HepG2 (cell line): ENCODE data around the gene GLIS2. TPM values are rescaled to one million over a fixed set of nuclear protein-coding genes. Genes with fewer than 3 reads are reported as not detected.
A peak's percentile ranks its signal among the peaks of the same experiment; 100 is the strongest.

Experiments
- FIP1L1 ChIP-seq: fragments of 200-400 bp; formaldehyde crosslinking; IDR thresholded peaks from 2 replicates; pipeline ENCODE4 v1.6.1; 2018; ENCODE audit warnings: low read depth, mild to moderate bottlenecking, low read length, moderate library complexity, borderline replicate concordance; ENCODE audit not compliant: insufficient read depth
- KLF6 ChIP-seq: IDR thresholded peaks from 2 replicates; pipeline ENCODE4 v1.8.0; 2016; ENCODE audit warnings: missing biosample characterization, missing genetic modification reagents
- NAIF1 ChIP-seq: sonication (generic); formaldehyde crosslinking; IDR thresholded peaks from 2 replicates; pipeline ENCODE4 v1.5.0; 2020; ENCODE audit warnings: mild to moderate bottlenecking, missing genetic modification reagents, borderline replicate concordance
- PITX1 ChIP-seq: sonication (generic); formaldehyde crosslinking; IDR thresholded peaks from 2 replicates; pipeline ENCODE4 v1.5.1; 2020; ENCODE audit warnings: mild to moderate bottlenecking, missing genetic modification reagents
- SMYD3 ChIP-seq: sonication (generic); formaldehyde crosslinking; IDR thresholded peaks from 2 replicates; pipeline ENCODE4 v1.8.1; 2023; ENCODE audit warnings: mild to moderate bottlenecking, missing genetic modification reagents
- SP5 ChIP-seq: IDR thresholded peaks from 2 replicates; pipeline ENCODE4 v1.6.1; 2016; ENCODE audit warnings: low read depth, borderline replicate concordance
- TGIF2 ChIP-seq: IDR thresholded peaks from 2 replicates; pipeline ENCODE4 v1.6.1; 2016; ENCODE audit warnings: control low read depth, missing compliant biosample characterization
- ZNF276 ChIP-seq: sonication (generic); formaldehyde crosslinking; IDR thresholded peaks from 2 replicates; pipeline ENCODE4 v1.4.0; 2020; ENCODE audit warnings: mild to moderate bottlenecking, low read depth, missing genetic modification reagents
- ZNF350 ChIP-seq: sonication (generic); formaldehyde crosslinking; IDR thresholded peaks from 2 replicates; pipeline ENCODE4 v1.4.0; 2020; ENCODE audit warnings: mild to moderate bottlenecking, low read depth, missing genetic modification reagents, borderline replicate concordance
- ZNF567 ChIP-seq: sonication (generic); formaldehyde crosslinking; IDR thresholded peaks from 2 replicates; pipeline ENCODE4 v1.8.1; 2023; ENCODE audit warnings: mild to moderate bottlenecking, missing genetic modification reagents, borderline replicate concordance
- ZNF770 ChIP-seq: sonication (generic); formaldehyde crosslinking; IDR thresholded peaks from 2 replicates; pipeline ENCODE4 v1.5.0; 2020; ENCODE audit warnings: mild to moderate bottlenecking, missing genetic modification reagents
- ZSCAN30 ChIP-seq: sonication (generic); formaldehyde crosslinking; IDR thresholded peaks from 2 replicates; pipeline ENCODE4 v1.5.0; 2020; ENCODE audit warnings: mild to moderate bottlenecking, missing genetic modification reagents
- polyA plus RNA-seq, 8 experiments: library from polyadenylated mRNA; depleted of rRNA in 3 of 8; stranded (reverse) in 7 of 8; unstranded in 1 of 8; fragments of >200 nt; fragmentation: Illumina TruSeq in 4 of 8; extraction: Trizol in 4 of 8; gene quantifications; 2 replicates each; pipeline versions ENCODE4 v1.2.1 to v1.2.3, GENCODE V29; 2011 to 2016; ENCODE audit warnings: low read depth in 4 of 8, missing spikeins in 1 of 8, mixed read lengths in 1 of 8; ENCODE audit not compliant: insufficient read depth in 1 of 8
- total RNA-seq, 5 experiments: library from RNA; depleted of rRNA; stranded (reverse); fragments of >200 nt; fragmentation: Illumina TruSeq; extraction: Trizol; gene quantifications; 2 replicates each; pipeline ENCODE4 v1.2.3, GENCODE V29; 2016; ENCODE audit warnings: low read depth in 1 of 5
- TF ChIP-seq, protein P1 (sequence below): sonication (generic); formaldehyde crosslinking; IDR thresholded peaks from 2 replicates; pipeline ENCODE4 v1.5.0; 2020; ENCODE audit warnings: missing genetic modification reagents
- TF ChIP-seq, protein P2 (sequence below): sonication (generic); formaldehyde crosslinking; IDR thresholded peaks from 2 replicates; pipeline ENCODE4 v1.4.0; 2020; ENCODE audit warnings: mild to moderate bottlenecking, missing genetic modification reagents, borderline replicate concordance
- TF ChIP-seq, protein P3 (sequence below): sonication (generic); formaldehyde crosslinking; IDR thresholded peaks from 2 replicates; pipeline ENCODE4 v1.5.1; 2020; ENCODE audit warnings: missing genetic modification reagents, mild to moderate bottlenecking, borderline replicate concordance

GLIS2 gene
- total and polyA plus RNA-seq, 2 of the 13 experiments (the other 11 are each of a cell fraction or from before 2014, with no cell fraction given): 0.28 to 0.29 TPM

GRCh38 chr16:4290236-4290830 is 25.5 kb upstream of the GLIS2 start (continued):
- TF ChIP-seq, protein P1, sequence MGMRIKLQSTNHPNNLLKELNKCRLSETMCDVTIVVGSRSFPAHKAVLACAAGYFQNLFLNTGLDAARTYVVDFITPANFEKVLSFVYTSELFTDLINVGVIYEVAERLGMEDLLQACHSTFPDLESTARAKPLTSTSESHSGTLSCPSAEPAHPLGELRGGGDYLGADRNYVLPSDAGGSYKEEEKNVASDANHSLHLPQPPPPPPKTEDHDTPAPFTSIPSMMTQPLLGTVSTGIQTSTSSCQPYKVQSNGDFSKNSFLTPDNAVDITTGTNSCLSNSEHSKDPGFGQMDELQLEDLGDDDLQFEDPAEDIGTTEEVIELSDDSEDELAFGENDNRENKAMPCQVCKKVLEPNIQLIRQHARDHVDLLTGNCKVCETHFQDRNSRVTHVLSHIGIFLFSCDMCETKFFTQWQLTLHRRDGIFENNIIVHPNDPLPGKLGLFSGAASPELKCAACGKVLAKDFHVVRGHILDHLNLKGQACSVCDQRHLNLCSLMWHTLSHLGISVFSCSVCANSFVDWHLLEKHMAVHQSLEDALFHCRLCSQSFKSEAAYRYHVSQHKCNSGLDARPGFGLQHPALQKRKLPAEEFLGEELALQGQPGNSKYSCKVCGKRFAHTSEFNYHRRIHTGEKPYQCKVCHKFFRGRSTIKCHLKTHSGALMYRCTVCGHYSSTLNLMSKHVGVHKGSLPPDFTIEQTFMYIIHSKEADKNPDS (CRISPR knock-in tag): no peak
- TF ChIP-seq TGIF2 (CRISPR knock-in tag): 0 out of 2 replicates have a peak, but pooled peaks have one; percentile 46
- no peak for TF ChIP-seq FIP1L1
- TF ChIP-seq, protein P2, sequence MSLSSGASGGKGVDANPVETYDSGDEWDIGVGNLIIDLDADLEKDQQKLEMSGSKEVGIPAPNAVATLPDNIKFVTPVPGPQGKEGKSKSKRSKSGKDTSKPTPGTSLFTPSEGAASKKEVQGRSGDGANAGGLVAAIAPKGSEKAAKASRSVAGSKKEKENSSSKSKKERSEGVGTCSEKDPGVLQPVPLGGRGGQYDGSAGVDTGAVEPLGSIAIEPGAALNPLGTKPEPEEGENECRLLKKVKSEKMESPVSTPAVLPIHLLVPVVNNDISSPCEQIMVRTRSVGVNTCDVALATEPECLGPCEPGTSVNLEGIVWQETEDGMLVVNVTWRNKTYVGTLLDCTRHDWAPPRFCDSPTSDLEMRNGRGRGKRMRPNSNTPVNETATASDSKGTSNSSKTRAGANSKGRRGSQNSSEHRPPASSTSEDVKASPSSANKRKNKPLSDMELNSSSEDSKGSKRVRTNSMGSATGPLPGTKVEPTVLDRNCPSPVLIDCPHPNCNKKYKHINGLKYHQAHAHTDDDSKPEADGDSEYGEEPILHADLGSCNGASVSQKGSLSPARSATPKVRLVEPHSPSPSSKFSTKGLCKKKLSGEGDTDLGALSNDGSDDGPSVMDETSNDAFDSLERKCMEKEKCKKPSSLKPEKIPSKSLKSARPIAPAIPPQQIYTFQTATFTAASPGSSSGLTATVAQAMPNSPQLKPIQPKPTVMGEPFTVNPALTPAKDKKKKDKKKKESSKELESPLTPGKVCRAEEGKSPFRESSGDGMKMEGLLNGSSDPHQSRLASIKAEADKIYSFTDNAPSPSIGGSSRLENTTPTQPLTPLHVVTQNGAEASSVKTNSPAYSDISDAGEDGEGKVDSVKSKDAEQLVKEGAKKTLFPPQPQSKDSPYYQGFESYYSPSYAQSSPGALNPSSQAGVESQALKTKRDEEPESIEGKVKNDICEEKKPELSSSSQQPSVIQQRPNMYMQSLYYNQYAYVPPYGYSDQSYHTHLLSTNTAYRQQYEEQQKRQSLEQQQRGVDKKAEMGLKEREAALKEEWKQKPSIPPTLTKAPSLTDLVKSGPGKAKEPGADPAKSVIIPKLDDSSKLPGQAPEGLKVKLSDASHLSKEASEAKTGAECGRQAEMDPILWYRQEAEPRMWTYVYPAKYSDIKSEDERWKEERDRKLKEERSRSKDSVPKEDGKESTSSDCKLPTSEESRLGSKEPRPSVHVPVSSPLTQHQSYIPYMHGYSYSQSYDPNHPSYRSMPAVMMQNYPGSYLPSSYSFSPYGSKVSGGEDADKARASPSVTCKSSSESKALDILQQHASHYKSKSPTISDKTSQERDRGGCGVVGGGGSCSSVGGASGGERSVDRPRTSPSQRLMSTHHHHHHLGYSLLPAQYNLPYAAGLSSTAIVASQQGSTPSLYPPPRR: peak; percentile 61; the same call in 1 of the 2 replicates
- TF ChIP-seq ZNF350 (CRISPR knock-in tag): peak; percentile 83; the same call in 1 of the 2 replicates
- no peak for TF ChIP-seq SP5
- TF ChIP-seq NAIF1 (CRISPR knock-in tag): no peak
- no peak for TF ChIP-seq ZSCAN30 (CRISPR knock-in tag)
- no peak for TF ChIP-seq KLF6 (CRISPR knock-in tag)
- TF ChIP-seq PITX1 (CRISPR knock-in tag): 0 out of 2 replicates have a peak, but pooled peaks have one; percentile 27
- no peak for TF ChIP-seq SMYD3 (CRISPR knock-in tag)
- TF ChIP-seq, protein P3, sequence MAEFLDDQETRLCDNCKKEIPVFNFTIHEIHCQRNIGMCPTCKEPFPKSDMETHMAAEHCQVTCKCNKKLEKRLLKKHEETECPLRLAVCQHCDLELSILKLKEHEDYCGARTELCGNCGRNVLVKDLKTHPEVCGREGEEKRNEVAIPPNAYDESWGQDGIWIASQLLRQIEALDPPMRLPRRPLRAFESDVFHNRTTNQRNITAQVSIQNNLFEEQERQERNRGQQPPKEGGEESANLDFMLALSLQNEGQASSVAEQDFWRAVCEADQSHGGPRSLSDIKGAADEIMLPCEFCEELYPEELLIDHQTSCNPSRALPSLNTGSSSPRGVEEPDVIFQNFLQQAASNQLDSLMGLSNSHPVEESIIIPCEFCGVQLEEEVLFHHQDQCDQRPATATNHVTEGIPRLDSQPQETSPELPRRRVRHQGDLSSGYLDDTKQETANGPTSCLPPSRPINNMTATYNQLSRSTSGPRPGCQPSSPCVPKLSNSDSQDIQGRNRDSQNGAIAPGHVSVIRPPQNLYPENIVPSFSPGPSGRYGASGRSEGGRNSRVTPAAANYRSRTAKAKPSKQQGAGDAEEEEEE: no peak; the same call in 1 of the 2 replicates
- TF ChIP-seq ZNF567 (CRISPR knock-in tag): no peak
- TF ChIP-seq ZNF276 (CRISPR knock-in tag): no peak
- TF ChIP-seq ZNF770 (CRISPR knock-in tag): no peak
